GM21825 (cell line): ENCODE measurements around the gene OR2AJ1.

ENCODE experiments used
- ATAC-seq: cut with Tn5 transposase; IDR thresholded peaks from one replicate; pipeline ENCODE4 v1.9.1; 2021; ENCODE audit warnings: mild to moderate bottlenecking, moderate library complexity; ENCODE audit not compliant: unreplicated experiment

OR2AJ1 gene

GRCh38 chr1:247924868-247925267, at the start of gene OR2AJ1:
TSS of gene OR2AJ1 (plus strand) at chr1:247924889. CDS start at chr1:247933769, 8,880 bp downstream.
- no peak for ATAC-seq

DNA sequence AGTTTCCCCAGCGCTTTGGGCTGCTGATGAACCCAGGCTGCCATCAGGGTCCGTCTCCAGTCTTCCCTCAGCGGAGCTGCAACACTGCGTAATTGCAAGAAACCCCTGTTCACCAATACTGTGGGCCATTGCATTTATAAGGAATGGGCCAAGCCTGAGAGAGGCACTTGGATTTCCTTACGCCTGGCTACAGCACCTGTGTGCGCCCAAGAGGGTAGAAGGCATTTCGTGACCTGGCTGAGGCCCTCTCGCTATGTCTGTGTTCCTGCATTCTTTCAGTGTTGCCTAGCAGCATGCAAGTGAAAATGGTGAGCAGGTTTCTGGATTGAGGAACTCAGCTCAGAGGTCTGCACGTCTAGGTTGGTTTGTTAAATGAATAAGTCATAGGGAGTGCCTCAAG, 41.3 kb upstream of the OR2AJ1 start:
- no peak for ATAC-seq

DNA sequence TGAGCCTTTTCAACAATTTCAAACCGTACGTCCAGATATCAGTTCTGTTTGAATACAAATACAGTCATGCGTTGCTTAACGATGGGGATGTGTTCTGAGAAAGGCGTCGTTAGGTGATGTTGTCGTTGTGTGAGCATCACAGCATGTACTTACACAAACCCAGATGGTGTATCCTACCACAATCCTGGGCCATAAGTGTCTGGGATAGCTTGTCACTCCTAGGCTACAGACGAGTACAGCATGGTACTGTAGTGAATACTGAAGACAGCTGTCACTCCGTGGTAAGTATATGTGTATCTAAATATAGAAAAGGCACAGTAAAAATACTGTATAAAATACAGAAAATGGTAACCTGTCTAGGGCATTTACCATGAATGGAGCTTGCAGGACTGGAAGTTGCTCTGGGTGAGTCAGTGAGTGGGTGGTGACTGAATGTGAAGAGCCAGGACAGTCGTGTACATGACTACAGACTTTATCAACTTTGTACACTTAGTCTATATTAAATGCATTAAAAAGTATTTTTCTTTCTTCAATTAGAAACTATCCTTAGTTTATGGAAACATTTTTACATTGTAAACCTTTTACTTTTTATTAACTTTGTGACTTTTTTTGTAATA, 39.8 kb upstream of the OR2AJ1 start:
- ATAC-seq = no peak

DNA sequence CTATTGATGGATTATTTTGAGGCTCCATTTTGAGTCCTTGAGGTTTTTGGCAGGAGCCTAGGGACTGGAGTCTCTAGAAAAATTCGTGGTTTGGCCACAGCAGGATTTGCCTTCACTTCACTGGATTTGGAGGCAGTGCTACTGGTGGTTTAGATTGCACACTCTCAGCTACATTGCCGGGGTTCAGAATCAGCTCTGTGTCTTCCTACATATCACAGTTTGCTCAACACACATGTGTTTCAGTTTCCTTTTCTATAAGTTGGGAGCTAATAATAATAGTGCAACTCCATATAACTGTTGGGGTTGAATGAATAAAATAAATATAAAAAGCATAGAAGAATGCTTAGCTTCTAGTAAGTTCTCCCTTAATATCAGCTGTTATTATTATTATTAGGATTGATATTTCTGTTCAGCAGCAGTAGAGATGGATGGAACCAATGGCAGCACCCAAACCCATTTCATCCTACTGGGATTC, 29.5 kb upstream of the OR2AJ1 start, which contains the start of gene OR2W3:
TSS of gene OR2W3 (plus strand) at position 425 of the 475 bp plus-strand sequence. CDS start at position 425, 0 bp downstream.
- no peak for ATAC-seq

DNA sequence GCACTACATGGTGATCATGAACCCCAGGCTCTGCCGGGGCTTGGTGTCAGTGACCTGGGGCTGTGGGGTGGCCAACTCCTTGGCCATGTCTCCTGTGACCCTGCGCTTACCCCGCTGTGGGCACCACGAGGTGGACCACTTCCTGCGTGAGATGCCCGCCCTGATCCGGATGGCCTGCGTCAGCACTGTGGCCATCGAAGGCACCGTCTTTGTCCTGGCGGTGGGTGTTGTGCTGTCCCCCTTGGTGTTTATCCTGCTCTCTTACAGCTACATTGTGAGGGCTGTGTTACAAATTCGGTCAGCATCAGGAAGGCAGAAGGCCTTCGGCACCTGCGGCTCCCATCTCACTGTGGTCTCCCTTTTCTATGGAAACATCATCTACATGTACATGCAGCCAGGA, 28.7 kb upstream of the OR2AJ1 start:
- no peak for ATAC-seq

DNA sequence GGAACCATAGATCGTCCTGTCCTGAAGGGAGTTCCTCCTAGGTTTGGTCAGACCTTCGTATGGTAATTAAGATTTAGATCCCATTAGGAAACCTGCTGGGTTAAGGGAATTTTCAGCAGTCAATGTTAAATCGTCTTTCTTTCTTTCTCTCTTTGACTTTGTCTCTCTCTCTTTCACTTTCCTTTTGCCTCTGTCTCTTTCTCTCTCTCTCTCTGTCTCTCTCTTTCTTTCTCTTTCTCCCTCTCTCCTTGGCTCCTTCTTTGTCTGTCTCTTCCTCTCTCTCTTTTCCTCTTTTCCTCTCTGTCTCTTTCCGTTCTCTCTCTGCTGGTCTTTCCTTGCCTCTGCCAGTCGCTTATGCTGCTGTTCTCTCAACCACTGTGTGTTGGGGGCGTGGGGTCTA, 20.6 kb upstream of the OR2AJ1 start:
- no peak for ATAC-seq

DNA sequence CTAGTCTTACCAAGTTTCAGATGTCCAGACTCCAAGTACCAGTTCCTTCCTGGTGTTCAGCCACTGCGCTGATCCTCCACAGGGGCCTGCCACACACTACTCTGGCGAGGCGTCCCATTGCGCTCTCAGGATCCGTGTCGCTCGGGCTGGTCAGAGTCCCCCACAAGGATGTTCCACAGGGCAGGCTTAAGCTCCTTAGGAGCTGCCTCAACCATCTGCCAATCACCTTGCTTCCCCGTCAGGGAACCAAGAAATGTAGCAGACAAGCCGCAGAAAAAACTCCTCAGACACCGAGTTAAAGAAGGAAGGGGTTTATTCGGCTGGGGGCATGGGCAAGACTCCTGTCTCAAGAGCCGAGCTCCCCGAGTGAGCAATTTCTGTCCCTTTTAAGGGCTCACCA, 19.5 kb upstream of the OR2AJ1 start:
- no peak for ATAC-seq

- no peak for ATAC-seq
Measured at GRCh38 chr1:247905910-247906503, 18.7 kb upstream of the OR2AJ1 start.

DNA sequence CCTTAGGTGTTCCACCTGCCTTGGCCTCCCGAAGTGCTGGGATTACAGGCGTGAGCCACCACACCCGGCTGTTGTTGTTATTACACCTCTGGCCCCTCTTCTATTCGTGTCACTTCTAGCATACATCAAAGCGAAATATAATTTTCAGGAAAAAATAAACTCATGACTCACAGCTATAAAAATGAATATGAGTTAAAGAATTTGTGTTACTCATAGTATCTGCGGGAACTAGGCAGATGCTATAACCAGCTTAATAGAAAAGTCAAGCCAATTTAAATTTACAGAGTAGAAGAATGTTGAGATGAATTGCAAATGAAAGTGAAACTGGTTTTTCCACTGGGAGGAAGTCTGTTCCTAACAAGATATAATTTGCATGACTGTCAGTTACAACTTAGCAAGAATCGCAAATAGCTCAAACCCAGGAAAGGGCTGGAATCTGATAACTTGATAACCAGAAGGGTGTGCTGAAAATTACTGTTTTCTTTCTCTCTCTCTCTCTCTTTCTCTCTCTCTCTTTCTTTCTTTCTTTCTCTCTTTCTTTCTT, 18.1 kb upstream of the OR2AJ1 start:
- no peak for ATAC-seq

- no peak for ATAC-seq
Measured at GRCh38 chr1:247908766-247909165, 15.9 kb upstream of the OR2AJ1 start.

DNA sequence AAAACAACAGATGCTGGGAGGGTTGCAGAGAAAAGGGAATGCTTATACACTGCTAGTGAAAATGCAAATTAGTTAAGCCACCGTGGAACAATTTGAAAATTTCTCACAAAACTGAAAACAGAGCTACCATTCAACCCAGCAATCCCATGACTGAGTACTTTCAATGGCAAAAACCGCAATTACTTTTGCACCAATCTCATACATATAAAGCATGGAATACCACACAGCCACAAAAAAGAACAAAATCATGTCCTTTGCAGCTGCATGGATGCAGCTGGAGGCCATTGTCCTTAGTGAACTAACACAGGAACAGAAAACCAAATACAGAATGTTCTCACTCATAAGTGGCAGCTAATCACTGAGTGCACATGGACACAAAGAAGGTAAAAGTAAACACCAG, 10.9 kb upstream of the OR2AJ1 start:
- ATAC-seq = no peak

DNA sequence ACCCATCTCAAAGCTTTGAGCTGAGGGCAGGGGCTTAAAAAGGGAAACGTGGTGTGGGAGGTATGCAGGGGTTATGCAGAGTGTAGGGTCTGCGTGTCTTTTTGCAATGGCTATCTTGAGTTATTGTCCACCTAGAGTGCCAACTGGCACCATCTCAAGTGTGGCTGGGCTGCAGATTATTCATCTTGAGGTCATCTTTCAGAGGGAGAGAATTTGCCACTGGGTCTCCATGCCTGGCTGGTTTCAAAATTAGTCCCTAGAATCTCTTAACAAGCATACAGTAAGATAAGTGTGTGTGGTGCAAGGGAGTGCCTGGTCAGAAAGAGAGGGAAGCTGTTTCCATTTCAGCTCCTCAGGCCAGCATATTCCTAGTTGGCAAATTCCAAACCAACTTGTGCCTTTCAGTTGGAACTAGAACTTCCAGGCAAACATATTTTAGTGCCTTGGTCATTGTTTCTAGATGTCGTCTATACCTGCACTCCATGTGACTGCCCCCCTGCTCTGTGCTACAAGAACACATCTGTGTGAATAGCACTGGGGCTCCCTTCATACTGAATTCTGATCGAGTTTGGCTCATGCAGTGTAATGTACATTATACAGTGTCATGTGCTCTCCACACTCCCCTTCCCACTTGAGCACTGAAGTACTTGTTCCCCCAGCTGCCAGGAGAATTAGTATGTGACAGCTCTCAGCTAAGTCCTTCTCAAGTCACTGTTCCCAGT, 9.6 kb upstream of the OR2AJ1 start:
- no peak for ATAC-seq

DNA sequence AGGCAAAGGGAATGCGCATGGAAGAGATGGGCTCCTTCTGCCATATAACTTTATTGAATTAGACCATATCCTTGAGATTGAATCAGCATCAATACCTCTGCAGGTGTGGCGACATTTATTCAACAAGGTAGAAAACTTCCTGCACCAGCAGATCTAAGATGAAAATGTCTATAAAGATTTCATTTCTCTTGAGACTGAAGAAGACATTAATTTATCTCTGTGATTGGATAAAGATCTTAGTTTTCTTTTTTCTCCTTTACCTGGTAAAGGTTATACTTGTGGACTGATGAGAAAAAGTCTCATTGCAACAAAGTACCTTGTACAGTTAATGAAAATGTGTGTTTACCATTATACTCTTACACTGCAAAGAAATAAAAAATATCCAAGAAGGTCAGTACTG, 4.7 kb upstream of the OR2AJ1 start, which contains the start of gene OR2T8:
TSS of gene OR2T8 (plus strand) at position 301 of the 400 bp plus-strand sequence. CDS start 766 bp downstream, outside the sequence.
- no peak for ATAC-seq

- ATAC-seq = no peak
Measured at GRCh38 chr1:247923941-247924340, 748 bp upstream of the OR2AJ1 start.

- ATAC-seq = no peak
Measured at GRCh38 chr1:247933989-247934388, 9.3 kb downstream of the OR2AJ1 start.

DNA sequence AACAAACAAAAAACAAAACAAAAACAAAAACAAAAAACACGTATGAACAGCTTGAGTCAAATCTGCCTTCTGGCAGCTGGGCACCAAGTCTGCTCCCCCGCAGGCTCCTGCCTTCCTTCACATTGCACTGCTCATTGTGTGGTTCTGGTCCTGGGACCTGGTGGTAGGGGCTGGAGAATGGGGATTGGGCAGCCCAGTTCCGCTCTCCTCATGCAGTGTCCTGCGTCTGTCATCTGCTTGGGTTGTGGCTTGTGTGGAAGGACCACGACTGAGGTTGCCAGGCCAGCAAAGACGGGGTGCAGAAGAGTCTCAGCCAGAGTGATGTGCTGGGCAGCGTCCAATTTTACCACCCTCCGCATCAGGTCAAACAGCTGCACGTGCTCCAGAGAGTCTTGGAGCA, 11.1 kb downstream of the OR2AJ1 start:
- no peak for ATAC-seq

DNA sequence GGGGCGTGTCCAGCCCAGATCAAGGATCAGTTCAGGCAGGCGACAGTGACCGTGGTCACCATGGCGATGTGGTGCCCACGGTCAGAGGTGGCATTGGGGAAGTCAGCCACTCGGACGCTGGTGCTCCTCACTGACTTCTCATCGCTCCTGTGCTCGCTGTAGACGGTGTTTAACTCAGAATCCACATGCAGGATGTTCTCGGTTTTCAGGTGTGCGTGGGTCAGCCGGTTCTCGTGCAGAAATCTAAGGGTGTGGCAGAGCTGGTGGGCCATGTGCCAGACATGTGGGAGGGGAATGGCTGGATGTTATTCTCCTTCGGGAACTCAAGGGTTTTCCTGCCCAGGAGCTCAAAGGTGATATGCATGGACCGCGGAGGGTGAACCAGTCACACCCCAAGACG, 11.7 kb downstream of the OR2AJ1 start:
- no peak for ATAC-seq

GRCh38 chr1:247936965-247937734, 12.5 kb downstream of the OR2AJ1 start:
- peak; percentile 100 for ATAC-seq

DNA sequence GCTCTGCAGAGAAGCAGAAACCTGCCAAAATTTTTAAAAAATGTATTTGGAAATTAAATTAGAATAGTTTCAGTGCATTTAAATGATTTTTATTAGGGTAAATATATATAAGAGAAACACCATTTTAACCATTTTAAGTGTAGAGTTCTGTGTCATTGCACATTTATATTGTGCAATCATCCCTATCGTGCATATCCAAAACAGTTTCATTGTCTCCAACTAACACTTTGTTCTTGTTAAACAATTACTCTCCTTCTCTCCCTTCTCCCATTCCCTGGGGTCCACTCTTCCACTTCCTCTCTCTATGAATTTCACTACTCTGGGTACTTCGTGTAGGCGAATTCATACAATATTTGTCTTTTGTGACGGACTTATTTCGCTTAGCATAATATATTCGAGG, 17.9 kb downstream of the OR2AJ1 start:
- no peak for ATAC-seq

GRCh38 chr1:247948558-247948957, 23.9 kb downstream of the OR2AJ1 start, which contains the start of gene OR2L8:
TSS of gene OR2L8 (plus strand) at chr1:247948858. CDS start at chr1:247948858, 0 bp downstream.
- no peak for ATAC-seq

DNA sequence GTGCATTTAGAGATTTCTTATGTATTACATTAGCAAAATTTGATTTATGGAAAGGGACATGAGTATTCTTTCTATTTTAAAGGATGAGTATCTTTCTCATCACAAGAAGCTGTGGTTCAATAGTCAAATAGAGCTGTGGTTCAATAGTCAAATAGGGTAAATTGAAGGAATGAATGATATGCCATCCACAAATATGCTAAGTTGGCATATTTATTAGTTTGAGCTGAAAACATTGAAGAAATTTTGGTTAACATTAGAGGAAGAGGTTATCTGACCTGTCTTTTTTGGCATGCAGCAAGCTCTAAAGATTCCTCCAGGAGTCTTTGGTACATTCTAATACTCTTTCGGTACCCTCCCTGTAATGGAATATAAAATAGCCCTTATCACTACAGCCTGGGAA, 28.7 kb downstream of the OR2AJ1 start:
- no peak for ATAC-seq
